SU-DHL-6 (cell line): ENCODE data around the gene HERC4.

Source experiments
- H2AFZ ChIP-seq: fragments of 200-600 bp; sonication (generic); 2 replicates; pipeline ENCODE4 v1.6.1; 2014; ENCODE audit warnings: low read depth, mild to moderate bottlenecking, moderate library complexity, mixed read lengths, antibody characterized with exemption, low read length; ENCODE audit not compliant: severe bottlenecking
- H3F3A ChIP-seq: fragments of 200-600 bp; shearing (Covaris generic); 2 replicates; pipeline ENCODE4 v1.6.0; 2016; ENCODE audit warnings: antibody characterized with exemption, mild to moderate bottlenecking; ENCODE audit not compliant: insufficient read depth
- H3K27ac ChIP-seq: fragments of 200-600 bp; sonication (generic); 2 replicates; pipeline ENCODE4 v1.5.1; 2016; ENCODE audit warnings: low read depth, mild to moderate bottlenecking, low read length, moderate library complexity, mixed read lengths
- H3K27me3 ChIP-seq: fragments of 200-600 bp; sonication (generic), shearing (Covaris generic); 2 replicates; pipeline ENCODE4 v1.6.0; 2014; ENCODE audit warnings: mild to moderate bottlenecking, low read length
- H3K36me3 ChIP-seq: fragments of 200-600 bp; sonication (generic); 2 replicates; pipeline ENCODE4 v1.6.1; 2014; ENCODE audit warnings: mild to moderate bottlenecking, low read length, mixed read lengths
- H3K4me2 ChIP-seq: fragments of 300-600, 200-600 bp; shearing (Covaris generic), sonication (generic); 2 replicates; pipeline ENCODE4 v1.6.0; 2014; ENCODE audit warnings: low read length, low read depth, mild to moderate bottlenecking; ENCODE audit not compliant: poor library complexity, severe bottlenecking
- H3K4me3 ChIP-seq: fragments of 200-600 bp; sonication (generic); 2 replicates; pipeline ENCODE4 v1.5.1; 2014; ENCODE audit warnings: antibody characterized with exemption, low read length, mild to moderate bottlenecking, mixed read lengths; ENCODE audit not compliant: insufficient read depth, poor library complexity, severe bottlenecking
- H3K79me2 ChIP-seq: fragments of 200-600 bp; sonication (generic); 2 replicates; pipeline ENCODE4 v1.6.1; 2014; ENCODE audit warnings: mild to moderate bottlenecking, low read length, moderate library complexity; ENCODE audit not compliant: insufficient read depth
- H3K9ac ChIP-seq: fragments of 200-600 bp; sonication (generic); 2 replicates; pipeline ENCODE4 v1.7.0; 2014; ENCODE audit warnings: mild to moderate bottlenecking, low read length
- H3K9me2 ChIP-seq: fragments of 200-600 bp; sonication (generic); replicated peaks from 2 replicates; pipeline ENCODE4 v1.6.1; 2014; ENCODE audit warnings: low read length; ENCODE audit not compliant: insufficient read depth
- H3K9me3 ChIP-seq: fragments of 200-600 bp; sonication (generic); 2 replicates; pipeline ENCODE4 v1.6.1; 2014; ENCODE audit warnings: low read length, mixed read lengths; ENCODE audit not compliant: insufficient read depth
- H4K20me1 ChIP-seq: fragments of 200-600 bp; sonication (generic); 2 replicates; pipeline ENCODE4 v1.6.1; 2014; ENCODE audit warnings: low read depth, mild to moderate bottlenecking, antibody characterized with exemption, low read length, moderate library complexity, mixed read lengths
- EZH2phosphoT487 ChIP-seq: fragments of 200-600 bp; sonication (generic), shearing (Covaris generic); conservative IDR thresholded peaks from 2 replicates; pipeline ENCODE4 v1.6.1; 2018; ENCODE audit warnings: mild to moderate bottlenecking, antibody characterized with exemption, low read length, moderate library complexity, mixed read lengths
- TF ChIP-seq, protein P1 (sequence below): fragments of 200-600 bp; sonication (generic); IDR thresholded peaks from one replicate; pipeline ENCODE4 v1.5.1; 2017; ENCODE audit warnings: antibody characterized with exemption, mild to moderate bottlenecking, low read length, moderate library complexity; ENCODE audit not compliant: insufficient read depth, poor library complexity, severe bottlenecking

Gene HERC4

GRCh38 chr10:67978749-67979148 is 96.3 kb downstream of the HERC4 start:
- Histone ChIP-seq H3K9me3 (no peaks in the 10 kb centered on the region), H2AFZ (no peak overlapping the region), H4K20me1 (no peaks in the 10 kb centered on the region), H3K36me3 (peaks cover 9% of the 10 kb centered on the region; the same call in 1 of the 2 replicates), H3K9me2 (no peaks in the 10 kb centered on the region), H3K27me3 (no peaks in the 10 kb centered on the region), H3K27ac (no peak overlapping the region), H3K4me2 (no peak overlapping the region), H3K79me2 (no peaks in the 10 kb centered on the region), H3F3A (no peaks in the 10 kb centered on the region), H3K4me3 (no peak overlapping the region), H3K9ac (no peak overlapping the region)
- TF ChIP-seq, protein P1, sequence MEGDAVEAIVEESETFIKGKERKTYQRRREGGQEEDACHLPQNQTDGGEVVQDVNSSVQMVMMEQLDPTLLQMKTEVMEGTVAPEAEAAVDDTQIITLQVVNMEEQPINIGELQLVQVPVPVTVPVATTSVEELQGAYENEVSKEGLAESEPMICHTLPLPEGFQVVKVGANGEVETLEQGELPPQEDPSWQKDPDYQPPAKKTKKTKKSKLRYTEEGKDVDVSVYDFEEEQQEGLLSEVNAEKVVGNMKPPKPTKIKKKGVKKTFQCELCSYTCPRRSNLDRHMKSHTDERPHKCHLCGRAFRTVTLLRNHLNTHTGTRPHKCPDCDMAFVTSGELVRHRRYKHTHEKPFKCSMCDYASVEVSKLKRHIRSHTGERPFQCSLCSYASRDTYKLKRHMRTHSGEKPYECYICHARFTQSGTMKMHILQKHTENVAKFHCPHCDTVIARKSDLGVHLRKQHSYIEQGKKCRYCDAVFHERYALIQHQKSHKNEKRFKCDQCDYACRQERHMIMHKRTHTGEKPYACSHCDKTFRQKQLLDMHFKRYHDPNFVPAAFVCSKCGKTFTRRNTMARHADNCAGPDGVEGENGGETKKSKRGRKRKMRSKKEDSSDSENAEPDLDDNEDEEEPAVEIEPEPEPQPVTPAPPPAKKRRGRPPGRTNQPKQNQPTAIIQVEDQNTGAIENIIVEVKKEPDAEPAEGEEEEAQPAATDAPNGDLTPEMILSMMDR = no peak
- TF ChIP-seq EZH2phosphoT487 = no peak

DNA sequence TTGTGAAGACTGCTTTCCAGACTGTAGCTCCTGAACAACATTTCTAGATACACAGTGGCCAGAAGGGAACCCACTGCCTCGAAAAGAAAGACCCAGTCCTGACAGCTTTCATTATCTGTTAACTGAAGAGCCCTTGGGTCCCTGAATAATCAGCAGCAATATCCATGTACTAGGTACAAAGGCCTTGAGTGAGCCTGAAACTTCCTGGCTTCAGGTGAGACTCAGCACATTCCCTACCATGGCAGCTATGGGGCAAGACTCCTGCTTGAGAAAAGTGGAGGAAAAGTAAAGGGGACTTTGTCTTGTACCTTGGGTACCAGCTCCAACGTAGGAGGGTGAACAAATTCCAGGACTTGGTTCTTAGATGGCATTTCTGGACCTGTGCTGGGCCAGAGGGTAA is 97.8 kb downstream of the HERC4 start:
- no peaks in the 10 kb centered on the region for H3F3A ChIP-seq
- no peak overlapping the region for H3K4me2 ChIP-seq
- H3K9ac ChIP-seq = no peak overlapping the region
- H3K9me3 ChIP-seq = no peaks in the 10 kb centered on the region
- H3K27ac ChIP-seq = no peak overlapping the region
- no peaks in the 10 kb centered on the region for H3K27me3 ChIP-seq
- no peak overlapping the region for H2AFZ ChIP-seq
- TF ChIP-seq, protein P1 = no peak
- no peak for TF ChIP-seq EZH2phosphoT487
- H4K20me1 ChIP-seq = no peaks in the 10 kb centered on the region
- H3K9me2 ChIP-seq = no peaks in the 10 kb centered on the region
- no peaks in the 10 kb centered on the region for H3K79me2 ChIP-seq
- peaks cover 21% of the 10 kb centered on the region; the same call in 1 of the 2 replicates for H3K36me3 ChIP-seq
- H3K4me3 ChIP-seq = no peak overlapping the region

DNA sequence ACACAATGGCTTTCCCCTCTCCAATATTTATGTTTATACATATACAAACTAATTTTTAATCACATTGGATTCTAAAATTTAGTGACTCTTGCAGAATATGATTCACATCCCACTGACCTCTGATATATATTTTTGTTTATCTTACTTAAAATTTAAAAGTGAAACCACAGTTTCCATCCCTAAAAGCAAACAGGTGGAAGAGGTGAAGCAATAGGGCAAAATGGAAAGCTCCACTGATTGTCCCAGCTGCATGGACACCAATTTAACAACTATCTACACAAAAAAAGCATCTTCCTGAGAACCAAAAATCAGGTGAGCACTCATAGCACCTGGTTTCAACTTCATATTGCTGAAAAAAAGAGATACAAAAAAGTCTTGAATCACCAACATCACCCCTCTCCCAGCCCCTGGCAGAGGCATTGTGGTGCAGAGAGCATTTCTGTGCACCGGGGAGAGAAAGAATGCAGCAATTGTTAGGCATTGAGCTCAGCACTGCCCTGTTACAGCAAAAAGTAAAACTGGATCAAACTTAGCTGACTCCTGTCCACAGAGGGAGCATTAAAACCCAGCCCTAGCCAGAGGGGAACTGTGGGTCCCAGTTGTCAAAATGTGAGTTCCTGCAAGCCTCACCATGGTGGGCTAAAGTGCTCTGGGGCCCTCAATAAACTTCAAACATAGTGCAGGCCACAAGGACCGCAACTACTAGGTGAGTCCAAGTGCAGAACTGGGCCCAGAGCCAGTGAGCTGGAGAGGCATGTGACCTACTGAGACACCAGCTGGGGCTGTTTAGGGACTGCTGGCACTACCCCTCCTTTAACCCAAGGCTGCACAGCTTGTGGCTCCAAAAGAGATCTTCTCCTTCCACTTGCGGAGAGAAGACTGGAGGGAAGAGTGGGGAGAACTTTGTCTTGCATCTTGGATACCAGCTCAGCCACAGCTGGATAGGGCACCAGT is 98.5 kb downstream of the HERC4 start:
- no peak overlapping the region for H3K27ac ChIP-seq
- no peaks in the 10 kb centered on the region for H3F3A ChIP-seq

More for the DNA sequence above, 98.5 kb downstream of the HERC4 start:
- no peaks in the 10 kb centered on the region for H3K79me2 ChIP-seq
- no peaks in the 10 kb centered on the region for H3K27me3 ChIP-seq
- no peaks in the 10 kb centered on the region for H3K9me2 ChIP-seq
- no peak overlapping the region for H3K4me2 ChIP-seq
- no peak for TF ChIP-seq EZH2phosphoT487
- TF ChIP-seq, protein P1 = no peak
- H4K20me1 ChIP-seq = no peaks in the 10 kb centered on the region
- no peak overlapping the region for H2AFZ ChIP-seq
- H3K9me3 ChIP-seq = no peaks in the 10 kb centered on the region; the same call in 1 of the 2 replicates
- H3K4me3 ChIP-seq = no peak overlapping the region
- H3K9ac ChIP-seq = no peak overlapping the region
- peaks cover 25% of the 10 kb centered on the region for H3K36me3 ChIP-seq
